ENCODE measurements around the gene YIPF2. TPM values are rescaled to one million over a fixed set of nuclear protein-coding genes. Genes with fewer than 3 reads are reported as not detected.
A peak's percentile ranks its signal among the peaks of the same experiment; 100 is the strongest.

YIPF2 gene
- total and polyA plus RNA-seq, 12 donors: 21.1 to 99.1 (median 70.5) TPM

DNA sequence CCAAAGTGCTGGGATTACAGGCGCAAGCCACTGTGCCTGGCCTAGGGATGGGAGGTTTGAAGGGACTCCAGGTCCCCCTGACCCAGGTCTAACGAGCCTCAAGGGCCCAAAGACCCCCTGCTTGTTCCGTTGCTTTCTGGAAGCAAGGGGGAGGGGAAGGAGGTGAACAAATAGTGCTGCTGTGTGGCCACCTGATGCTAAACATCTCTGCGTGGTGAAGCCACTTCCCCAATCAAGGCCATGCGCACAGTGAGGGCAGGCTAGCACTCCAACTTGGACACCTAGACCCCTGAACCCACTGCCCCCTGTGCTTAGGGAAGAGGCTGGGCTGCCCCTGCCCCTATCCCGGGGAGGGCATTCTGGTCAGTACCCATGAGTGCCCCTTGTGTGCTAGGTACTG is 33.1 kb downstream of the YIPF2 start:
- TF ChIP-seq POLR2A (IDR thresholded peaks at IDR 0.05): no peak
- TF ChIP-seq, protein P1, sequence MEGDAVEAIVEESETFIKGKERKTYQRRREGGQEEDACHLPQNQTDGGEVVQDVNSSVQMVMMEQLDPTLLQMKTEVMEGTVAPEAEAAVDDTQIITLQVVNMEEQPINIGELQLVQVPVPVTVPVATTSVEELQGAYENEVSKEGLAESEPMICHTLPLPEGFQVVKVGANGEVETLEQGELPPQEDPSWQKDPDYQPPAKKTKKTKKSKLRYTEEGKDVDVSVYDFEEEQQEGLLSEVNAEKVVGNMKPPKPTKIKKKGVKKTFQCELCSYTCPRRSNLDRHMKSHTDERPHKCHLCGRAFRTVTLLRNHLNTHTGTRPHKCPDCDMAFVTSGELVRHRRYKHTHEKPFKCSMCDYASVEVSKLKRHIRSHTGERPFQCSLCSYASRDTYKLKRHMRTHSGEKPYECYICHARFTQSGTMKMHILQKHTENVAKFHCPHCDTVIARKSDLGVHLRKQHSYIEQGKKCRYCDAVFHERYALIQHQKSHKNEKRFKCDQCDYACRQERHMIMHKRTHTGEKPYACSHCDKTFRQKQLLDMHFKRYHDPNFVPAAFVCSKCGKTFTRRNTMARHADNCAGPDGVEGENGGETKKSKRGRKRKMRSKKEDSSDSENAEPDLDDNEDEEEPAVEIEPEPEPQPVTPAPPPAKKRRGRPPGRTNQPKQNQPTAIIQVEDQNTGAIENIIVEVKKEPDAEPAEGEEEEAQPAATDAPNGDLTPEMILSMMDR (IDR thresholded peaks at IDR 0.05): no peak
- H3K27ac ChIP-seq: no peak overlapping the region
- intact Hi-C loops (cut with DNase I): no loop called here
- WGBS, 4 donors: 80 to 100% (median 80%) methylated on average over 1 to 6 of the region's 6 CpGs; no CpG with 5 or more reads in 1 of the 4 donors
- no peaks in the 10 kb centered on the region for H3K27me3 ChIP-seq
- H3K36me3 ChIP-seq (replicated peaks in 1 of 2): no peaks in the 10 kb centered on the region
- H3K4me3 ChIP-seq: no peak overlapping the region
- no peaks in the 10 kb centered on the region for H3K9me3 ChIP-seq (replicated peaks in 1 of 3)
- H3K4me1 ChIP-seq (replicated peaks in 1 of 2): peaks cover 11 to 25% of the 10 kb centered on the region in 2 donors
- no peak for DNase-seq

DNA sequence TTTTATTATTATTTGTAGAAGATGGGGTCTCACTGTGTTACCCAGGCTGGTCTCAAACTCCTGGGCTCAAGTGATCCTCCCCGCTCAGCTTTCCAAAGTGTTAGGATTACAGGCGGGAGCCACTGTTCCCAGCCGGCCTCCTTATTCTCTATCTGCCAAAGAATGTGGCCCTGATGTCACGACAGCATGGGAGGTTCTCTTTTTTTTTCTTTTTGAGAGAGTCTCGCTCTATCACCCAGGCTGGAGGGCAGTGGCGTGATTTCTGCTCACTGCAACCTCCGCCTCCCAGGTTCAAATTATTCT is 33.6 kb downstream of the YIPF2 start:
- Histone ChIP-seq H3K4me1 (replicated peaks in 1 of 2) (peaks cover 11 to 25% of the 10 kb centered on the region in 2 donors), H3K4me3 (no peak overlapping the region), H3K27me3 (no peaks in the 10 kb centered on the region), H3K27ac (no peak overlapping the region), H3K9me3 (replicated peaks in 1 of 3) (no peaks in the 10 kb centered on the region), H3K36me3 (replicated peaks in 1 of 2) (no peaks in the 10 kb centered on the region)
- DNase-seq: no peak
- intact Hi-C loops (cut with DNase I): loop anchor here in 1 of 2 donors (5.0 kb wide), 1 partner anchor 107 kb away; no protein-coding TSS in a partner anchor
- no peak for TF ChIP-seq POLR2A (IDR thresholded peaks at IDR 0.05)
- TF ChIP-seq, protein P1 (IDR thresholded peaks at IDR 0.05): no peak
- 89 to 92% (median 90%) methylated on average over 7 of the region's 7 CpGs for WGBS, 4 donors

DNA sequence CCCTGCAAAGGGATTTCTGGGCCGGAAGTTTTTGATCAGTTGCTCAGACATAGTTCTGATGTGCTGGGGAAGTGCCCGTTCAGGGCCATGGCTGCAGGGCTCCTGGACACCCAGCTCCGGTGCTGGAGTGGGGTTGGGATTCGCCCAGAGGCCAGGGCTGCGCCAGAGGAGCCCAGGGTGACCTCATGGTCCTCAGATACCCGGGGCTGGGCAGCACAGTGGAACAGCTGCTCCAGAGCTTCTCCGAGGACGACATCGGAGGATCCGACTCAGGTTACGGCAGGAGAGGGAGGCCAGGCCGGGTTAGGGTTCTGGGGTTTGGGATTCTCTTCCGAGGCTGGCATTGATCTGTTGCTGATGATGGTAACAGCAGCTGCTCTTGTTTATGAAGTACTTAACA is 36.2 kb downstream of the YIPF2 start:
- WGBS, 4 donors: 83 to 94% (median 90%) methylated on average over 2 to 13 of the region's 13 CpGs
- intact Hi-C loops (cut with DNase I): loop anchor here in 1 of 2 donors (5.0 kb wide), 1 partner anchor 110 kb away; no protein-coding TSS in a partner anchor

DNA sequence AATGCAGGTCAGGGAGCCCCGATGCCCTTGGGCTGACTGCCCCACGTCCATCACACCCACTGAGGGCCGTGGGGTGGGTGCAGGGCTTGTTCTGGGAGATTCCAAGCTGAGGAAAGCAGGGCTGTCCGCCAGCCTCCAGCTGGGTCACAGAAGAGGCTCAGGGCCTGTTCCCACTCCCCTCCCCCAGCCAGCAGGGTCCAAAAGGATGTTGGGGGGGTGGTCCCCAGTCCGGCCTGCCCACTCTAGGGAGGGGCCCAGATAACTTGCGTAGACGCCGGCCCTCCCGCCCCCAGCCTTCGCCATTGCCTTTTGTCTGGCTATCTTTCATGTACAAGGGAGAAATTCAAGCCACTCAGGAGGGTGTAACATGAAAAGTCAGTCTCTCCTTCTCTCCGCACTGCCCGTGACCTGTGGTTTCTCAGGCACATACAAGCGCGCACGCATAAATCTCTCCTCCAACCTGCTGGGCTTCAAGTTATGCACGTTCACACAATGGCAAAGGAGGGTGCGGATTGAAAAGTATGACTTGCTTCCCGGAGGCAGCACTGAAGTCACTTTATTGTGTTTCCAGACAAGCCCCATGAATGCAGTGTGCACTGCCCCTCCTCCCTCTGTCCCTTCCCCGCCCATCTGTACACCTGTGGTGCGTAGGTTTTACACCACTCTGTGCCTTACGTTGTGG is 36.9 kb downstream of the YIPF2 start:
- Histone ChIP-seq H3K36me3 (replicated peaks in 1 of 2) (no peaks in the 10 kb centered on the region), H3K9me3 (replicated peaks in 1 of 3) (no peaks in the 10 kb centered on the region), H3K4me1 (replicated peaks in 1 of 2) (peaks cover 8 to 9% of the 10 kb centered on the region in 2 donors), H3K4me3 (no peak overlapping the region), H3K27ac (peak overlapping the region in 1 of 5 donors; percentile 10), H3K27me3 (no peaks in the 10 kb centered on the region)
- intact Hi-C loops (cut with DNase I): loop anchor here in 1 of 2 donors (5.0 kb wide), 1 partner anchor 111 kb away; no protein-coding TSS in a partner anchor
- no peak for DNase-seq
- TF ChIP-seq, protein P1 (IDR thresholded peaks at IDR 0.05): no peak
- TF ChIP-seq POLR2A (IDR thresholded peaks at IDR 0.05): no peak
- 70 to 88% (median 75%) methylated on average over 14 to 21 of the region's 21 CpGs for WGBS, 4 donors

More for the DNA sequence above, 36.2 kb downstream of the YIPF2 start:
- Histone ChIP-seq H3K27me3 (no peaks in the 10 kb centered on the region), H3K27ac (no peak overlapping the region), H3K36me3 (replicated peaks in 1 of 2) (no peaks in the 10 kb centered on the region), H3K4me1 (replicated peaks in 1 of 2) (peaks cover 11 to 15% of the 10 kb centered on the region in 2 donors), H3K4me3 (no peak overlapping the region), H3K9me3 (replicated peaks in 1 of 3) (no peaks in the 10 kb centered on the region)
- DNase-seq: no peak
- TF ChIP-seq POLR2A (IDR thresholded peaks at IDR 0.05): no peak
- TF ChIP-seq, protein P1 (IDR thresholded peaks at IDR 0.05): no peak
